Measurements from ENCODE around the gene ANTXRL. TPM values are rescaled to one million over a fixed set of nuclear protein-coding genes. Genes with fewer than 3 reads are reported as not detected.
"Not testable (repeated sequence)": the region's sequence is repeated elsewhere in the genome, so short reads cannot be mapped to it uniquely, and the experiment has no call there.

Gene ANTXRL
- polyA plus RNA-seq, 2 of the 4 experiments (the other 2 are of a cell fraction): 0.13 to 0.26 TPM

DNA sequence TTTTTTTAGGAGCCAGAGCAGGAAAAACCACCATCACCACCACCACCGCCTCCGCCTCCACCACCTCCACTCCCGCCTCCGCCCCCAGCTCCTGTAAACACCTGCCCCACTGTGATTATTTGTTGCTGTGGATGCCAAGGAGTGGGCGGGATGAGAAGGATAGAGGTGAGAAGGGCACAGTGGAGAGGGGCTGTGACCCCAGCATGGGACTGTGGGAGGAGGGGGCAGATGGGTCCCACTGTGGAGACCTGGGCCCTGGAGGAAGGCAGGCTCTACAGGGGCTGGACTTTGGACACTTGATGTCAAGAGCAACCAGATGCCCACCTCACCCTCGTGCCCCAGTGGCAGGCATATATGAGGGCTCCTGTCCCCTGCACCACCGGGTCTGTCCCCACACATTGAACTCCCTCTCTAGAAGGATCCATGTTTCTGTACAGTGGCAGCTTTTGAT, 24.7 kb downstream of the ANTXRL start:
- ATAC-seq (no peak), FAIRE-seq (no peak), DNase-seq (ENCODE audit: low read depth in 1 of 2, low spot score in 1 of 2) (no peak)
- no peaks in the 10 kb centered on the region for H3K9me3 ChIP-seq
- 71% methylated on average over 7 of the region's 7 CpGs for WGBS (ENCODE audit: missing lambda C conversion rate)
- ChIA-PET CTCF (no interaction called here), POLR2A (no interaction called here)
- H3K27ac ChIP-seq: no peak overlapping the region
- no peak overlapping the region for H3K4me2 ChIP-seq
- no peaks in the 10 kb centered on the region for H3K4me1 ChIP-seq
- TF ChIP-seq, protein P1, sequence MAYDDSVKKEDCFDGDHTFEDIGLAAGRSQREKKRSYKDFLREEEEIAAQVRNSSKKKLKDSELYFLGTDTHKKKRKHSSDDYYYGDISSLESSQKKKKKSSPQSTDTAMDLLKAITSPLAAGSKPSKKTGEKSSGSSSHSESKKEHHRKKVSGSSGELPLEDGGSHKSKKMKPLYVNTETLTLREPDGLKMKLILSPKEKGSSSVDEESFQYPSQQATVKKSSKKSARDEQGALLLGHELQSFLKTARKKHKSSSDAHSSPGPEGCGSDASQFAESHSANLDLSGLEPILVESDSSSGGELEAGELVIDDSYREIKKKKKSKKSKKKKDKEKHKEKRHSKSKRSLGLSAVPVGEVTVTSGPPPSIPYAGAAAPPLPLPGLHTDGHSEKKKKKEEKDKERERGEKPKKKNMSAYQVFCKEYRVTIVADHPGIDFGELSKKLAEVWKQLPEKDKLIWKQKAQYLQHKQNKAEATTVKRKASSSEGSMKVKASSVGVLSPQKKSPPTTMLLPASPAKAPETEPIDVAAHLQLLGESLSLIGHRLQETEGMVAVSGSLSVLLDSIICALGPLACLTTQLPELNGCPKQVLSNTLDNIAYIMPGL (CRISPR knock-in tag; IDR thresholded peaks at IDR 0.05; ENCODE audit: borderline replicate concordance): no peak
- TF ChIP-seq KDM5A (IDR thresholded peaks at IDR 0.05): no peak
- TF ChIP-seq JUNB (IDR thresholded peaks at IDR 0.05): no peak
- TF ChIP-seq EHF (CRISPR knock-in tag; IDR thresholded peaks at IDR 0.05): no peak
- H3K4me3 ChIP-seq: no peak overlapping the region

GRCh38 chr10:46311961-46312431, 25.2 kb downstream of the ANTXRL start:
- H3K4me3 ChIP-seq; H3K9me3 ChIP-seq; H3K4me1 ChIP-seq; POLR2A ChIA-PET; DNase-seq (ENCODE audit: low read depth in 1 of 2, low spot score in 1 of 2); H3K27ac ChIP-seq; H3K4me2 ChIP-seq; CTCF ChIA-PET; FAIRE-seq; ATAC-seq: not testable (repeated sequence)
- WGBS (ENCODE audit: missing lambda C conversion rate): 80% methylated on average over 1 of the region's 9 CpGs

DNA sequence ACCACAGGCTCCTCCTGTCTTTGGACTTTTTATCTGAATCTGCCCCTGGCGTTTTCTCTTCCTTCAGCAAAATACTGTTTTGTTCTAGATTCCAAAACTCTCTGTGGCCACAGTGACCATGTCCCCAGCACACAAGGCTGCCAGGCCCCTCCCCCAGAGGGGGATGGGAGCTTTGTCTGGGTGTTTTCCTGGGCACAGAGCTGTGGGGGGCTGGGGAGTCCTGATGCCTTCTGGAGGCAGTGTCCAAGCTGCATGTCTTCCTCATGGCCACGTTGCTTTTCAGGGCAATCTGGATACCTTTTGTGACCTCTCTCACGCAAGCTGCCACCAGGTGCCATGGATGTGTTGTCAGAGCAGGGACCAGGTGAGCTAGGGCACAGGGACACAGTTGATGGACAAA, 26.2 kb downstream of the ANTXRL start:
- no peak overlapping the region for H3K4me2 ChIP-seq
- no peaks in the 10 kb centered on the region for H3K9me3 ChIP-seq
- TF ChIP-seq ZSCAN20 (CRISPR knock-in tag; IDR thresholded peaks at IDR 0.05) (no peak), KDM1A (IDR thresholded peaks at IDR 0.05; ENCODE audit: low read depth) (no peak), NFE2L2 (conservative IDR thresholded peaks at IDR 0.05; ENCODE audit: low read length) (no peak), HDAC2 (IDR thresholded peaks at IDR 0.05) (no peak)
- FAIRE-seq (no peak), ATAC-seq (no peak), DNase-seq (ENCODE audit: low read depth in 1 of 2, low spot score in 1 of 2) (no peak)
- 75% methylated on average over 3 of the region's 3 CpGs for WGBS (ENCODE audit: missing lambda C conversion rate)
- 0 out of 6 replicates have a peak overlapping the region, but pooled peaks of 1 of the 2 experiments have one; percentile 44 for H3K27ac ChIP-seq
- POLR2A ChIA-PET: no interaction called here
- H3K4me3 ChIP-seq: no peak overlapping the region
- H3K4me1 ChIP-seq: no peaks in the 10 kb centered on the region
- CTCF ChIA-PET: no interaction called here

GRCh38 chr10:46314071-46314470, 27.3 kb downstream of the ANTXRL start:
- TF ChIP-seq ESRRA (IDR thresholded peaks at IDR 0.05; ENCODE audit: borderline replicate concordance, low read length): no peak
- no peak for TF ChIP-seq FOSL2 (IDR thresholded peaks at IDR 0.05)
- TF ChIP-seq FOSL2 (CRISPR knock-in tag; IDR thresholded peaks at IDR 0.05): no peak
- no peak for TF ChIP-seq MAX (IDR thresholded peaks at IDR 0.05)
- no peak for TF ChIP-seq HES2 (IDR thresholded peaks at IDR 0.05)
- TF ChIP-seq HOXB13 (CRISPR knock-in tag; IDR thresholded peaks at IDR 0.05; ENCODE audit: low read depth): no peak
- no peak for TF ChIP-seq BCL3 (IDR thresholded peaks at IDR 0.05)
- no peak for TF ChIP-seq ZFP36 (IDR thresholded peaks at IDR 0.05; ENCODE audit: borderline replicate concordance, partially characterized antibody)
- TF ChIP-seq ZSCAN20 (CRISPR knock-in tag; IDR thresholded peaks at IDR 0.05): no peak
- Histone ChIP-seq H3K4me1 (no peaks in the 10 kb centered on the region), H3K4me2 (no peak overlapping the region), H3K9me3 (no peaks in the 10 kb centered on the region), H3K4me3 (no peak overlapping the region), H3K27ac (no peak overlapping the region)
- no peak for DNase-seq (ENCODE audit: low read depth in 1 of 2, low spot score in 1 of 2)
- POLR2A ChIA-PET: no interaction called here
- no peak for FAIRE-seq
- no peak for ATAC-seq
- CTCF ChIA-PET: no interaction called here
- 84% methylated on average over 8 of the region's 8 CpGs for WGBS (ENCODE audit: missing lambda C conversion rate)

DNA sequence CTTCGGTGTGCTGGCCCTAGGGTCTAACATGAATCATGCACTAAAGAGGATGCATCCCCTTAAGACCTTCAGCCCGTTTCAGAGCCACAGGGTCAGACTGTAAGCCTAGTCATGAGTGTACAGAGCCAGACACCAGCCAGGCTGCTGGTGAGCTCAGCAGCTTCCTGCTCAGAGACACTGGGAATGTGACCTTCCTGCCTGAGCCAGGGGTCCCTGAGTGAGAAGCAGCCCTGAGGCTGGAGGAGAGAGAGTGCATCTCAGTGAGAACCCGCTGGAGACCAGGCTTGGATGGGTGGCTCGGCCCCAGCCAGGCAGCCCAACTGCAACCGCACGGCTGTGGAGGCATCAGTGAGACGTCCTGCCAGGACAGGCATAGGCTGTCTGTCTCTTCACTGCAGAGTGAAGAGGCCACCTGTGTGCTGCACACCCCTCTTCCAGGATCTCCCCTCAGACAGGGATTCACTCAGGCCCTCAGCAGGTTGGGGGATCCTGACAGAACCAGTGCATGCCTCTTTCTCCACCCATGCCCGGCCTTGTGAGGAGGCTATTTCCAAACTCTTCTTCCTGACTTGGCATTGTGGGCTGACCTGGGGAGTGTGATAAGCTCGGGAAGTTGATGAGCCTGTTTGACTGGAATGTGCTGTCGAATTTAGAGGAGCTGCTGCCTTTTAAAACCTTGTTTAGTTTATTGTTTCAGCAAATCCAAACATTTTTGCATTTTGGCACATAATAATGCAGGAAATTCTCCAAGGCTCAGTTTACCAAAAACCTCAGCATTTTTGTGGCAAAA, 28.5 kb downstream of the ANTXRL start:
- H3K4me3 ChIP-seq; H3K9me3 ChIP-seq; H3K4me1 ChIP-seq; CTCF ChIA-PET; H3K27ac ChIP-seq; POLR2A ChIA-PET; FAIRE-seq; DNase-seq (ENCODE audit: low read depth in 1 of 2, low spot score in 1 of 2); H3K4me2 ChIP-seq: not testable (repeated sequence)
- 74% methylated on average over 9 of the region's 10 CpGs for WGBS (ENCODE audit: missing lambda C conversion rate)
- peak in 1 of 2 experiments; percentile 41; a peak in 3 of 6 replicates for ATAC-seq
